GM21723 (cell line): ENCODE data around the gene PHLDB2.

Experiments
- ATAC-seq: cut with Tn5 transposase; IDR thresholded peaks from one replicate; pipeline ENCODE4 v1.9.1; 2021; ENCODE audit warnings: mild to moderate bottlenecking, moderate library complexity; ENCODE audit not compliant: unreplicated experiment

PHLDB2 gene

DNA sequence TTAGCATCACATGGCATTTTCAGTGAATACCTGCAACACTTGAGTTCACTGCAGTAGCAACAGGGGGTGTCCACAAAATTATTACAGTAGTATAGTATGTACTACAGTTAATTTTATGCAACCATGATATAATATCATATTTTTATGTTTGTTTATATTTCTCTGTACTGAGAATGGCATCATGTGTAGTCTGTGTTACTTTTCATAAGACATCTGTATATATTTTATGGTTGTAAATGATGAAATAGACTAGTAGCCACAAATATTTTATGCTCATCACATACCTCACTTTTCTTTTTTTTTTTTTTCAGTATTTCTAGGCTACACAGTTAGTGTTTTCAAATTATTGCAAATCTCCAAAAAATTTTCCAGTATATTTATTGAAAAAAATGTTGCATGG lies 22.4 kb downstream of the PHLDB2 start:
- no peak for ATAC-seq

DNA sequence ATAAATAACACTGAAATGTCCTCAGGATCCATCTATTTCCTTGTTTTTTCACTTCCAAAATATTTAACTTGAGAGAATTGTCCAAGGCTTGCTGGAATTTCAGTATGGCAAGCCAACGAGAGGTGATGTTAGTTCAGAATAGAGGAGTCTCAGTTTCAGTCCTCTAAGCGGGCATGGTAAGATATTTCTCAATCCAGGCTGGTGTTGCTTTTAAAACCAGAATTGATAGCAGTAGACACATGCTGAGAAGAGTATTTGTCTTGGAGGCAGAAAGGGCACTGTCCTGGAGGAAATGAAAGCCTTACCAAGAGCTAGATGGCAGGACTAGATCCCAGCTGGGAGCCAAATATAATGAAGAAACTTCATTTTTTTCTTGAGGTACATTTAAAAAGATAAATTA lies 23.1 kb downstream of the PHLDB2 start:
- ATAC-seq: peak; percentile 10

DNA sequence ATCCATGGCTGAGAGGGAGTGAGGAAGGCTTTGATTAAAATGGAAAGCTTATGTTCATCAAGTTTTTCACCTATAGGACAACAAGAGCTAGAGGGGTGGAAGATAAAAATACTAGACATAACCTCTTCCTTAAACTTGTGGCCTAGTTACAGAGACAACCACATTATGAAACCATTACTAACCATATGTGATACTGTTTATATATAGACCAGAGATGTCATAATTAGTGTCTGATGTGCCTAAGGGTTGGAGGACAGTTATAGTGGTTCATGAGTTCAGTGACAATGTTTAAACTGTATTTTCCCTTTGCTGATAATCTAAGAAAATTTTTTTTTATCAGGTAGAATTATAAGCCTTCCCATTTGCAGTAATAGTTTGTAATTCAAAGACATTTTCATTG lies 23.7 kb downstream of the PHLDB2 start:
- ATAC-seq: peak; percentile 98

DNA sequence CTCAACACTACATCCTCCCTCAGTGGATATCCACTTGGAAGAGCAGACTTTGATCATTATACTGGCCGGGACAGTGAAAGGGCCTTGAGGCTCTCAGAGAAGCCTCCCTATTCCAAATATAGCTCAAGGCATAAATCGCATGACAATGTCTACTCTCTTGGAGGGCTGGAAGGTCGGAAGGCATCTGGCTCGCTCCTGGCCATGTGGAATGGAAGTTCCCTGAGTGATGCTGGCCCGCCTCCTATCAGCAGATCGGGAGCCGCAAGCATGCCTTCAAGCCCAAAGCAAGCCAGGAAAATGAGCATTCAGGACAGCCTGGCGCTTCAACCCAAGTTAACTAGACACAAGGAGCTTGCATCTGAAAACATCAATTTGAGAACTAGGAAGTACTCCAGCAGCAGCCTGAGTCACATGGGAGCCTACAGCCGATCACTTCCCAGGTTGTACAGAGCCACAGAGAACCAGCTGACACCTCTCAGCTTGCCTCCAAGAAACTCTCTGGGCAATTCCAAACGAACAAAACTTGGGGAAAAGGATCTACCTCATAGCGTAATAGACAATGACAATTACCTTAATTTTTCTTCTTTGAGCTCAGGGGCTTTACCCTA lies 25.4 kb downstream of the PHLDB2 start:
- ATAC-seq: no peak

DNA sequence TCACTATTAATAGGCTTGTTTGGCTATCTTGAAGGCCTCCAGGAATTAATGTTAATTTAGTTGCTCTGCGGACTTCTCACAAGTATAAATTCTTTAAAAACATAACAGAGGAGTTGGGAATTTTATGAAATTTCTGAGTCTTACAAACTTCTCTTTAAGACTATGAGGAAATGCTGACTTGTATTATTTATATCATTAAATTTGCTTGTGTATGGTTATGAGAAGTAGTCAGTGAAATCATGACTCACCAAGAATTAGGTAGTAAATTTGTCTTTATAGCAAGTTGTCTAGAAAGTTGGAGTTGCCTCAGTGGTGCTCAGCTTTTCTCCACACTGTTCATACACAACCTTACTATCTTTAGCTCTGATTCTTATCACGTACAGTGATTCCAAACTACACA lies 26.5 kb downstream of the PHLDB2 start:
- no peak for ATAC-seq

DNA sequence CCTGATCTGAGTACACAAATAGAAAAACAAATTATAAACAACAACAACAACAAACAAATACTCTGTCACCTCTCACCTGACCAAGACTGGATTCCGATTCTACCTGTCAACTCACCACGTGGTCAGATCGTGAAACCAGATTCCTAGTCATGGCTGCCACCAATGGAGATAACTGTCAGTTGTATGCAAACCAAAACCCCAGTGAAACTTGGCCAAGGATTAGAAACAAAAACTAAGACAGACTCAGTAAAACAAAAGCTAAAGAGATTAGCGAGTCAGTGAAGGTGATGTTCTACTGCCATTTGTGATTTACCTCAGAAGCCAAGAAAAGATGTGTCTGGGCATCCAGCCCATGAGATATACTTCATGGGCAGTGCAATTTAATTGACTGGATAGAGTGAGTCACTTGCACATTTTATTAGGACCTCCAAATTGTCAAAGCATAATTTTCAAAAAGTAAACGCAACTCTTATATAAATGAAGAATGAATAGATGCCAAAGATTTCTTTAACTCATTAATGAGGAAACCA lies 31.1 kb downstream of the PHLDB2 start:
- ATAC-seq: no peak

DNA sequence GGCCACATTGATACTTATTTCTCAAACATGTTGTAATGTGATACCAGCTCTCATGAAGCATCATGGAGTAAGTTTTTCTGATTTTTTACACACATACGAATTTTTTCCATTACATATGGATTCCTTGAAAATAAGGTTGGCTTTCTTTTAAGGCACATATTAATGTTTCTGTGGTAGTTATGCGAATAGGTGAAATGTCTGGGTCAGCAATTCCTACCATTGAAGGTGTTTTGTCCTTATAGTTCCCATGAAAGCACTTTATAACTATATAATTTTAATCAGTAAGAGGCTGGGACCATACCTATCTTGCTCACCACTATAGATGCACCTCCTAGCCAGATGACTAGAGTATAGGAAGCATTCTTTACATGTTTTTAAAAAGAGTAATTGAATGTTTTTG lies 33.0 kb downstream of the PHLDB2 start:
- ATAC-seq: no peak

DNA sequence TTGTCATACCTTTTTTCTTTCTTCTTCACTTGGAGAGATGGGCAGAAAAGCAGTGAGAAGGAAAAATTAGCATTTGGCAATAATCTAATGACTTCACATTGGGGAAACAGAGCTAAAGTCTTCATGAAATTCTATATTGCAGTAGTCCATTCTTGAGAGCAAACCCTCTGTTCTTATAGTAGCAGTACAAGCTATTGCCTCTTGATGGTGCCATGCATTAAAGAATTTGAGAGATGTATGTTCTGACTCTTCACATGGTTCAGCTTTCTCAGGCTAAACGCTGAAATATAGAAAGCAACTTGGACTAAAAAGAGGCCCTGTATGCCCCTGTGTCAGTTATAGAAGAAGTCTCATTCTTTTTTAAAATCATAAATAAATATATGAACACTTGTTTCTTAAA lies 36.0 kb downstream of the PHLDB2 start:
- no peak for ATAC-seq

DNA sequence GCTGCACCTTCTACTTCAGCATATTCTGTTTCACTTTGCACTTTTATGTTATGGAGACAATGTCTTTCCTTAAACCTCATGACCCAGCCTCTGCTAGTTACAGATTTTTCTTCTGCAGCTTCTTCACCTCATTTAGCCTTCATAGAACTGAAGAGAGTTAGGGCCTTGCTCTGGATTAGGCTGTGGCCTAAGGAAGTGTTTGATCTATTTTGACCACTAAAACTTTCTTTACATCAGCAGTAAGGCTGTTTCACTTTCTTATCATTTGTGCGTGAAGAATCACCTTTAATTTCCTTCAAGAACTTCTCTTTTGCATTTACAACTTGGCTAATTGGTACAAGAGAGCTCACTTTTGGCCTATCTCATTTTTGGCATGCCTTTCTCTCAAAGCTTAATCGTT lies 40.9 kb downstream of the PHLDB2 start:
- ATAC-seq: no peak

DNA sequence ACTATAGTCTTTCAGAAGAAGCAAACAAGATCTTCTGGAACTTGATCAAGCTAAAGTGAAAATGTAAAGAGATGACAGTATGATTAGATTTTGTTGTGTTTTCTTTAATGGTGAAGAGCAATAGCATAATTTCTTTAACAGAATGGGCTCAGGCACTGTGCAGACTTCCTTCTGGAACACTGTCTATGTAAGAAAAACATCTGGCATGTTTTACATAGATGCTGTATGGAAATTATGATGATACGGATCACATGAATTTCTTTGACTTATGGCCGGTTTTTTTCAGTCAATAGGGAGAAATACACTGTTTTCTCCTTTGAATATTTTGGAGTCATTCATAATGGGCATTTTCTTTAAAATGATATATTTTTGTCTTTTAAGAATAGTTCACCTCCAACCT lies 42.6 kb downstream of the PHLDB2 start:
- no peak for ATAC-seq

DNA sequence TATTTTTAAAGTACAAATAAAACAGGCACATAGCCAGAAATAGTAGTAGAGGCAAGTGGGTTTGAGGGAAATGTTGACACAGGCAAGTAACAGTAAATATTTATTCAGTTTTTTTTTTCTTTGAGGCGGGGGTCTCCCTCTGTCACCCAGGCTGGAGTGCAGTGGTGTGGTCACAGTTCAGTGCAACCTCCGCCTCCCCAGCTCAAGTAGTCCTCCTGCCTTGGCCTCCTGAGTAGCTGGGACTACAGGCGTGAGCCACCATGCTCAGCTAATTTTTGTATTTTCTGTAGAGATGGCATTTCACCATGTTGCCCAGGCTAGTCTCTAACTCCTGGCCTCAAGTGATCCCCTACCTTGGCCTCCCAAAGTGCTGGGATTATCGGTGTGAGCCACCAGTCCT lies 43.5 kb downstream of the PHLDB2 start:
- no peak for ATAC-seq

DNA sequence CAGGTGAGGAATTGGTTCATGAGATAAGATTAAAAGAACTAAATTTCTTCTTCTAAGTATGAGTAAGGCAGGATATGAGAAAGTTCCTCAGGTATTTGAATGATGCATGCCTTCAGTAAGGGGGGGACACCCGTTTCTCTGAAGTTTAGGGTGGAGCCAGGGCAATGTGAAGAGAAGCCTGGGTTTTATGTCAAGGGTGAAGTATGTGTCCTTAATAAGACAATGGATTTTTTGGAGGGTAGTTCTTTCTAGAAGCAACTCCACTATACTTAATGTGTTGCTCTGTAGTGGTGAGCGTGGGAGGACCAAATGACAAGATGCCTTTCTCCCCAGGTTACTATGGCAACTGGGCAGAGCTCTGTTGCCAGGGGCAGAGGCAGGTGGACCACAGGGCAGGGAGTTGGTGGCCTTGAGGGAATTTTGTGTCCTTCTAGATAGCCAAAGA lies 44.0 kb downstream of the PHLDB2 start:
- ATAC-seq: no peak

DNA sequence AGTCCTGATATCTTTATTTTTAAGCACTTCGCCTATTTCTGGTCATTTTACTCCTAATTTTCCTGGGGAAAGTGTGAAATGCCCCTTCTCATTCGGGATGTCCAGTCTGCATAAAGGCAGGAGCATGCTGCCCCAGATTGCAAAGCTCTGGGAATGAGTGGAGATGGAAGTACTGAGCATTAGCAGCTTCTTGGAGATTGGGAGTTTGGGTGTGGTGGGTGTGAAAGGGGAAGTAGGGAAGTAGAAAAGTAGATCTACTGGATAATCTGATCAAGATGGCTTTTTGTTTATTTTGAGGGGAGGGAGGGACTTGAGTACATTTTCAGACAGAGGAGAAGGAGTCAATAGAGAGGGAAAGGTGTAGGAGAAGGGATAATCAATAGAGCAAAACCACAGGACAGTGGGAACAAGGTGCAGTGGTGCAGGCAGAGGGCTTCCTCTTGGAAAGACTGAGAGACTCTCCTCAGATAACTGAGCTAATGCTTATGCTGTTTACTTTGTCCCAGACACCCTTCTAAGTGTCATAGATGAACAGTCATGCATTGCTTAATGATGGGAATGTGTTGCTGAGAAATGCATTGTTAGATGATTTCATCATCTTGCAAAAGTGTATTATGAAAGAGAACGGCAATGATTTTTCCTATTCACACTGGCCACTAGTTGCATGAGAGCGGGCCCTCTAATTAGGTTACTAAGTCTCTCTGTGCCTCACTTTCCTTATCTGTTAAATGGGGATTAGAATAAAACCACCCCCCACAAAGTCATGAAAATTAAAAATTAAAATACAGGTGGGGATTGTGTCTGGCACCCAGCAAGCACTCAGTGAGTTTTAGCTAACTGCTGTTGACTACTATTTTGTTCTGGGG lies 45.5 kb downstream of the PHLDB2 start:
- no peak for ATAC-seq

DNA sequence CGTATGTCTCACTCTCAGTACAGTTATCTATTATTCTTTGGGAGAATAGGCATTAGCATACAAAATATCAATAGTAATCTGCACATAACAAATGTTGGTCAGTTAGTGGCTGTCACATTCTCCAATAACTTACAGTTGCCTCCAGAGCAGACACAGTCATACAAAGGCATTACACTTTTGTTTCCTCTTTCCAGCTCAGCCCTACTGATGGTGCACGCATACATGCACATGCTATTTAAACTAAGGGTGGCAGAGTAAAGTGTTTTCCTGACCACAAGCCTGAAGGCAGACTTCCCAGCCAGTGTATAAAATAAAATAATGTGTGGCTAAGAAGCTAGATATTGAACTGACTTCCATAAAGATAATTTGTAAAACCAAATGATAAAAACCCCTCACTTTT lies 47.6 kb downstream of the PHLDB2 start:
- ATAC-seq: no peak

DNA sequence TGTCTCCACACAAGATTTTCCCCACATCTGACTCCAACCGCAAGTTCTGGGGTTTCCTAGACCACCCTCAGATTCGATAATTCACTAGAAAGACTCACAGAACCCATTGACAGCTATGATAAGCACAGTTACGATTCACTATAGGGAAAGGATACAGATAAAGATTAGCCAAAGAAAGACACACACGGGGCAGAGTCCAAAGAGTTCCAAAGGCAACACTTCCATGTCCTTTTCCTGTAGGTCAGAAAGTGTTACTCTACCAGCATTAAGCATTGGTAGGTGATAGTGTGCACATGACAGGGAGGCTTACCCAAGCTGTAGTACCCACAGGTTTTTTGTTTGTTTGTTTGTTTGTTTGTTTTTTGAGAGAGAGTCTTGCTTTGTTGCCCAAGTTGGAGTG lies 48.1 kb downstream of the PHLDB2 start:
- no peak for ATAC-seq

DNA sequence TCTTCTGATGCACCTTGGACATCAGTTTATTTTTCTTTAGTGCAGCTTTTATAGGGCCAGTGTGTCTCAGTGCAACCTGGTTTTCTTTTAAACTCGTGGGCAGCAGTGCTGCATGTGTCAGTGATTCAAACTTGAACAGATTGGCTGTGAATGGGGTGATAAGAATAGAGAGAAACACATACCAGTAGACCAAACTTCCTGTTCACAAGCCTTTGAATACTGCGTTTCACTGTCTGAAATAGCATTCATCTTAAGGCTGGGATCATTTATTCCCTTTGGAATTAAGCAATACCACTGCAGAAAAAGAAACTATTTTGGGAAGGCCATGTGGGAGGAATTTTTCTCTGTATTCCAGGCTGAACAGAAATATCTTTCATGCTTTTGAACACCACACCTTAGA lies 51.7 kb downstream of the PHLDB2 start:
- no peak for ATAC-seq

DNA sequence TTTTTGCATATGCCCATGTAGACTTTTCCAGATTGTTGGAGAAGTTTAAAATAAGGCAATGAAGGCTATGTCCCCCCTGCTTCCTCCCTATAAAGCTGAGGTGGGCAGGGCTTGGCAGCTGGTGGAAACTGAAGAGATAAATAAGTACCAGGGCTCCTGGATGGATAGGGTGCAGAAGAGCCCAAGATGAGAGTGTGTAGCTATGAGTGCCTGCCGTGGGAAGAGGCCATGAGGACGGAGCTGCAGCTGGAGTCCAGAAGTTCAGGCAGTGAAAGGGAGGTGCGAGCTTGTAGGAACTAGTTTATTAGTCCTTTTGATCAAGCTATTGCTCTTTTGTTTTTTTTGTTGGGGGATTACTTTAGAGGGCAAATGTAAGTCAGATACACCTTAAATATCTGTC lies 52.4 kb downstream of the PHLDB2 start:
- ATAC-seq: no peak

DNA sequence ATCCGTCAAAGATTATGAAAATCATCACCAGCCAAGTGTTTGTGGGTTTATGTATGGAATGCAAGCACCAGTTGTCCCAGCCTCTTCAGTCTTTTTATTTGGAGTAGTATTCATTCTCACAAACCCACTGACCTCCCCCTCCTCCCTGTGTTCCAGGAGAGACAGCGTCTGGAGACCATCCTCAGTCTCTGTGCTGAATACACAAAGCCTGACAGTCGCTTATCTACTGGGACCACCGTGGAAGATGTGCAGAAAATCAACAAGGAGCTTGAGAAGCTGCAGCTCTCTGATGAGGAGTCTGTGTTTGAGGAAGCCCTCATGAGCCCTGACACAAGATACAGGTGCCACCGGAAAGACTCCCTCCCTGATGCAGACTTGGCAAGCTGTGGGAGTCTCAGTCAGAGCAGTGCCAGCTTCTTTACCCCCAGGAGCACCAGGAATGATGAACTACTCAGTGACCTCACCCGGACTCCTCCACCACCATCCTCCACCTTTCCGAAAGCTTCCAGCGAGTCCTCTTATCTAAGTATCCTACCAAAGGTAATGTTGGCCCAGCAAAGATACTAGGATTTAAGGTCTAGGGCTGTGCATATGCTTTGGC lies 54.2 kb downstream of the PHLDB2 start:
- ATAC-seq: no peak

DNA sequence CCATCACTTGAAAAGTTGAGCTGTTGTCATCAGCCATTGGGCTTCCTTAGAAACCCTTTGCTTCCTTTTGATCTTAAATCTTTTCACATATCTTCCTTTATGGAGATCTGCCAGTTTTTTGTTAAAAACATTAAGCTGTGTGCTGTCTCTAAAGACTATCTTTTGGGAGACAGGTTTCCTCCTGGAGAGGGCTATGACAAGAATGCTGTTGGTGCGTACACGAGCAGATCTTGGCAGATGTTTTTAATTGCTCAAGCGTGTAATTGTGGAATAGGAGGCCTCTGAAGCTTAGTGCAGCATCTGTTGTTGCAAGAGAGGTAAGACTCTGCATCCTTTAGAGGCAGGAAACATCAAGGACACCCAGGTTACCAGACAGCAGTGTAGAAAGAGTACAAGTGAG lies 56.8 kb downstream of the PHLDB2 start:
- no peak for ATAC-seq

DNA sequence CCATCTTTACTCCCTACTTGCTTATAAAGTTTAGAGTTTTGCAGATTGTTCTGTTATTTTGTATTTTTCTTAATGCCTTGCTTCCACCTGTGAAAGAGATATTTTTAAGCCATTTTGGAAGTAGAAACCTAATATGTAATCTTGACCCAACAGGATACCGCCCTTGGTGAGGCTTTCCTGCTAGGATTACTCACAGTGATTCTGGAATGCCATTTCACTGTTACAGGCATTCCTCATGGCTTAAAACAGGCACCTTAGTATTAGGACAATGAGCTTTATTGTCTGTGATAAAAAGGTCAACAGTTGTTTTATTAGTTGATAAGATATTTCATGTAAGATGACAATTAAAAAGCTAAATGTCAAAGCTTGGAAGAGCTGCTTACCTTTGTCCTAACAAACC lies 58.2 kb downstream of the PHLDB2 start:
- no peak for ATAC-seq

DNA sequence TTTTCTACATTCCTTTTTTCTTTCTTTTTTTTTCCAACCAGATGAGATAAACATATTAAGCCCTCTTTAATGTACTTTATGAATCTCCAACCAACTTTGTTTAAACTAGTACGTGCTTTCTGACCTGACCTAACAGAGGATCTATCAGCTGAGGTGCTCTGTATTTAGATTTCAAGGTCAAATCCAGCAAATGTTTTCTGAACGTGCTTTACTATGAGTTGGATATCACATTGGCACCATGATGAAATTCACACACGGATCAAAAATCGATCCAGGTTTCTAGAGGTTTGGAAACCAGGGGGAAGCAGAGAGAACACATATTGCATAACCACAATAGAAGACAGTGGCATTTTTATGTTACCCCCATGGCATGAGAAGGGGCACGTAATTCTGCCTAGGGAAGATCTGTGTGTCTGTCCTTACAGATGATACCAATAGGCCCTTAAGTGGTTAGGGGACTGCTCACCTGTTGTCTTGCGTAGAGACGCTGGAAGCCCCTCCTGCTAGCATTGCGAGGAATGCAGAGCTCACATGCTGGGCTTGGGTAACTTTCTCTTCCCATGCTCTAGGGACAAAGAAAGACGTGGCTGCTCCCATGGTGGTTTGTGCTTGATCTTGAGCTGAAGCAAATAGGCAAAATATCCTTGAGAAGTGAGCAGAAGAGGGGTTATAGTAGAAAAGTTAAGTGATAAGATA lies 60.5 kb downstream of the PHLDB2 start:
- ATAC-seq: no peak
